Heart right ventricle (tissue), 16 donors: ENCODE results near the gene MCTP1. TPM values are rescaled to one million over a fixed set of nuclear protein-coding genes. Genes with fewer than 3 reads are reported as not detected.
A peak's percentile ranks its signal among the peaks of the same experiment; 100 is the strongest.

Source experiments
- ATAC-seq, 8 donors: fragments of 200-7000 bp; cut with Tn5 transposase; one replicate each; pipeline ENCODE4 v1.9.1; 2020; ENCODE audit warnings: mild to moderate bottlenecking in 8 of 8, moderate library complexity in 8 of 8, moderate number of reproducible peaks in 1 of 8
- DNase-seq, 2 donors: peaks; one replicate each; pipeline ENCODE4 v3.0.0-alpha.2; 2020
- H3K27ac ChIP-seq, 10 donors: fragments of 200-600 bp; sonication (generic) in 2 of 10; one replicate each; pipeline versions ENCODE4 v1.5.0 to v1.8.0; 2020 to 2022; ENCODE audit warnings: mild to moderate bottlenecking in 3 of 10
- H3K27me3 ChIP-seq, 7 donors: fragments of 200-600 bp; one replicate each; pipeline ENCODE4 v1.8.0; 2021 to 2022; ENCODE audit warnings: mild to moderate bottlenecking in 2 of 7
- H3K36me3 ChIP-seq, 9 donors: fragments of 200-600 bp; sonication (generic) in 1 of 9; one replicate each; pipeline versions ENCODE4 v1.5.0 to v1.8.0; 2020 to 2022; ENCODE audit warnings: mild to moderate bottlenecking in 2 of 9
- H3K4me1 ChIP-seq, 9 donors: fragments of 200-600 bp; sonication (generic) in 1 of 9; one replicate each; pipeline versions ENCODE4 v1.5.0 to v1.8.0; 2020 to 2022; ENCODE audit warnings: mild to moderate bottlenecking in 4 of 9
- H3K4me3 ChIP-seq, 10 donors: fragments of 200-600 bp; sonication (generic) in 2 of 10; one replicate each; pipeline versions ENCODE4 v1.5.0 to v1.8.0; 2020 to 2022; ENCODE audit warnings: mild to moderate bottlenecking in 7 of 10, moderate library complexity in 2 of 10
- H3K9me3 ChIP-seq, 11 donors: fragments of 200-600 bp in 10 of 11; sonication (generic) in 2 of 11; one replicate each; pipeline versions ENCODE4 v1.5.0 to v1.8.0; 2013 to 2022; ENCODE audit warnings: mild to moderate bottlenecking in 2 of 11, control low read depth in 1 of 11, moderate library complexity in 1 of 11
- CTCF ChIP-seq, 9 donors: fragments of 200-600 bp; sonication (generic) in 2 of 9; IDR thresholded peaks; one replicate each; pipeline versions ENCODE4 v1.5.0 to v1.8.0; 2021 to 2022; ENCODE audit warnings: antibody characterized with exemption in 9 of 9, mild to moderate bottlenecking in 5 of 9, moderate library complexity in 1 of 9
- WGBS, 2 donors: extraction: QIAGEN DNeasy Blood & Tissue Kit; methylation state at CpG; one replicate each; pipeline ENCODE4 v1.1.7; 2013; ENCODE audit warnings: inconsistent platforms in 1 of 2; 5-methylcytosine and 5-hydroxymethylcytosine counted together
- intact Hi-C, 10 donors: fragments of 100-400 bp; cut with DNase I; formaldehyde crosslinking; loops; one replicate each; pipeline versions ENCODE4 v1.11.1 to v1.14.2; 2022
- polyA plus RNA-seq, 2 donors: library from polyadenylated mRNA; stranded (reverse); fragments of 200-250 nt; gene quantifications; one replicate each; pipeline ENCODE4 v1.2.3, GENCODE V29; 2013
- total RNA-seq, 10 donors: library from RNA; stranded (reverse); fragmentation: NEBNext Ultra II Directional in 3 of 10; extraction: Animal tissue kit (Norgen Biotek cat#: 25700) in 3 of 10; gene quantifications; one replicate each; pipeline versions ENCODE4 v1.2.1 to v1.2.4, GENCODE V29; 2021 to 2023
- donor health status: Arrhythmogenic right ventricular cardiomyopathy.
- donor health status: ischemic (EF 13 %, LVEDD 7.1; RV severe dilation, severe dysfunction).
- donor health status: healthy with polysubstance abuse.
- donor health status: DM: no; HTN: yes; CAD: no.
- donor health status: DM: no; HTN: no; CAD: no.
- donor health status: ischemic (EF 25% LVEDD 6.9; RV normal size, moderate dysfunction).
- donor health status: ischemic (EF 25% LVEDD 5.7; RV mildly dilated, moderate dysfunction).
- donor health status: healthy.
- donor health status: DM: yes; HTN: yes; CAD: no.
- donor health status: Ischemic cardiomyopathy.
- donor health status: ischemic (EF 35%, LVEDD 5.7; RV mildly dilated, moderate dysfunction).
- donor health status: nonischemic (EF 11% LVEDD 7.7; RV severe dilation, severe dysfunction).
- donor health status: DM: yes; HTN: yes; CAD: no.
- donor health status: PGD.
- donor health status: ischemic (EF 29% LVEDD 5.4; RV normal size, mild dysfunction).
- donor health status: nonischemic (EF 23%, LVEDD 6.1; RV moderate dilation, normal function).

Gene MCTP1
- total and polyA plus RNA-seq, 12 donors, result 1.3 to 19.7 (median 5.3) TPM

DNA sequence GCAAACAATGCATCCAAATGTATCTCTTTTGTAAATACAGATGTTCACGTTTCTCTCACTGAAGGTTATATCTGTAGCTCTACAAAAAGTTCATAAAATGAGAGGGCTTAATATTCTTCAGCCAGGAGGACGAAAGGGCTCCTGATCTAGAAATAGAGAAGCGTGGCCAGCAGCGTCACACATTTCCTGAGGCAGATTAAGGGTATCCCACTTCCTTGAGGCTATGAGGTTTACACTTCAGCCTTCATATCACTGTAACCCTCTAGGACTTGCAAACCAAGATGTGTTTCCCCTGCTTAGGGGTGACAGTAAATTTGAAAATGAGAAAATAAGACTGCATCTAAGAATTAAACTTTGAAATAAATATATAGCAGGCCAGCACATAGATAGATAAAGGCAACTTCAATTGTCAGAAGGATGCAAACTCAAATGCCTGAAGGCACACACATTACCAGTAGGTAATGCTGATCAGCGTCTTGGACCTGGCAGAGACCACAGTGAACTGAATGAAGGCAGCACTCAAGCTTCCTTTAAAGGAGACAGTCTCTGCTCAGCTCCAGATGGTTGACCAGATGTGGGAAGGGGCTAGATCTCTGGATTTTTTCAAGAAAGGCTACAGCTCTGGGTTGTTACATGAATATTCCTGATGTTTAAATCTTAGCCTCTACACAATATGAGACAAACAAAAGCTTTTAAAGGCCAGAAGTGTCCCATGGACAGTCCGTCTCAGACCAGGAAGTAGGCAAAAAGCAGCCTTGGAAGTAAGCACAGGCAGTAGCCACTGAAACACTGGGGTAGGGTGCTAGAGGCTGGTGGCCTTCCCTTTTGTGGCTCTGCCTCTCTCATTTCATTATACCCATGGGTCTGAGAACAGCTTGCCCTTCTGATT is 197.7 kb downstream of the MCTP1 start:
- ATAC-seq (peak in 3 of 8 donors; percentile 27 to 37 (median 34)), DNase-seq (no peak)
- no peak for TF ChIP-seq CTCF (IDR thresholded peaks at IDR 0.05)

DNA sequence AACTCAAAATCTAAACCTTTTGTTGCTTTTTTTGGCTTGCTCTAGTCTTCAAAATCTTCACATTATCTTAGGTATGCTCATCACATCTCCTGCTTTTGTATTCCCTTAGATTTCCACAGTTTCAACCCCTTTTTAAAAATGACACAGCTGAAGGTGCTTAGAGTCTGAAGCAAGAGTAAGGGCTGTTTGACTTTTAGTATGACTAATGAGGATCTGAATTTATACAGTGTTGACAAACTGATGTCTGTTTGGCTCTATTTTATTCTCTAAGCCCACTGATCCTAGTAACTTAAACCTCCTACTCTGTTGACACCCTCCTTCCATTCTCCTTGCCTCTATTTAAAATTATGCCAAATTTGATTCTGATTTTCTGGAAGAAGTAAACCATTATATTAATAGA is 200.1 kb downstream of the MCTP1 start:
- no peaks in the 10 kb centered on the region for H3K9me3 ChIP-seq
- H3K36me3 ChIP-seq, result no peaks in the 10 kb centered on the region
- no peak for ATAC-seq
- no peaks in the 10 kb centered on the region for H3K27me3 ChIP-seq
- TF ChIP-seq CTCF (IDR thresholded peaks at IDR 0.05), result no peak
- H3K4me1 ChIP-seq, result peaks cover 0 to 11% (median 0%) of the 10 kb centered on the region in 9 donors
- no peak for DNase-seq
- intact Hi-C loops, result loop anchor here in 2 of 10 donors (5.0 to 10.0 kb wide), 2 partner anchors 48 to 110 kb away; no protein-coding TSS in a partner anchor
- no peak overlapping the region for H3K4me3 ChIP-seq
- H3K27ac ChIP-seq, result no peak overlapping the region

More for the DNA sequence above, 197.7 kb downstream of the MCTP1 start:
- 69 to 80% methylated on average over 6 of the region's 6 CpGs for WGBS, 2 donors
- Histone ChIP-seq H3K4me1 (peaks cover 0 to 5% (median 0%) of the 10 kb centered on the region in 9 donors), H3K4me3 (no peak overlapping the region), H3K27me3 (no peaks in the 10 kb centered on the region), H3K9me3 (peaks cover 0 to 10% (median 0%) of the 10 kb centered on the region in 11 donors), H3K36me3 (no peaks in the 10 kb centered on the region), H3K27ac (peak overlapping the region in 2 of 10 donors; percentile 37 to 42)
- intact Hi-C loops, result loop anchor here in 2 of 10 donors (5.0 to 10.0 kb wide), 2 partner anchors 45 to 112 kb away; no protein-coding TSS in a partner anchor

- no peak for TF ChIP-seq CTCF (IDR thresholded peaks at IDR 0.05)
- Histone ChIP-seq H3K4me3 (no peak overlapping the region), H3K4me1 (peaks cover 0 to 17% (median 0%) of the 10 kb centered on the region in 9 donors), H3K27me3 (no peaks in the 10 kb centered on the region), H3K9me3 (no peaks in the 10 kb centered on the region), H3K36me3 (no peaks in the 10 kb centered on the region), H3K27ac (no peak overlapping the region)
- 72 to 79% methylated on average over 3 of the region's 3 CpGs for WGBS, 2 donors
- ATAC-seq (no peak), DNase-seq (no peak)
- intact Hi-C loops, result loop anchor here in 1 of 10 donors (10.0 kb wide), 1 partner anchor 109 kb away; no protein-coding TSS in a partner anchor
These were observed 201.3 kb downstream of the MCTP1 start for GRCh38 chr5:95083606-95084005.

- WGBS, 2 donors, result 27 to 34% methylated on average over 3 of the region's 3 CpGs
- Histone ChIP-seq H3K27ac (peak overlapping the region in 9 of 10 donors; percentile 10 to 85 (median 46)), H3K27me3 (no peaks in the 10 kb centered on the region), H3K36me3 (no peaks in the 10 kb centered on the region), H3K4me3 (peak overlapping the region in 9 of 10 donors; percentile 21 to 63 (median 50)), H3K9me3 (no peaks in the 10 kb centered on the region), H3K4me1 (peaks cover 0 to 30% (median 0%) of the 10 kb centered on the region in 9 donors)
- TF ChIP-seq CTCF (IDR thresholded peaks at IDR 0.05), result no peak
- DNase-seq, result no peak
- peak in 3 of 8 donors; percentile 30 to 40 (median 34) for ATAC-seq
- intact Hi-C loops, result loop anchor here in 1 of 10 donors (10.0 kb wide), 1 partner anchor 107 kb away; no protein-coding TSS in a partner anchor
These were observed 202.9 kb downstream of the MCTP1 start for GRCh38 chr5:95081982-95082381.
